Inflammatory macrophage (primary cell): ENCODE results near the gene HP1BP3.
A peak's percentile ranks its signal among the peaks of the same experiment; 100 is the strongest.

Experiments used
- DNase-seq, 2 donors: peaks; one replicate each; pipeline ENCODE4 v3.0.0-alpha.2; 2020 to 2022

The HP1BP3 gene

DNA sequence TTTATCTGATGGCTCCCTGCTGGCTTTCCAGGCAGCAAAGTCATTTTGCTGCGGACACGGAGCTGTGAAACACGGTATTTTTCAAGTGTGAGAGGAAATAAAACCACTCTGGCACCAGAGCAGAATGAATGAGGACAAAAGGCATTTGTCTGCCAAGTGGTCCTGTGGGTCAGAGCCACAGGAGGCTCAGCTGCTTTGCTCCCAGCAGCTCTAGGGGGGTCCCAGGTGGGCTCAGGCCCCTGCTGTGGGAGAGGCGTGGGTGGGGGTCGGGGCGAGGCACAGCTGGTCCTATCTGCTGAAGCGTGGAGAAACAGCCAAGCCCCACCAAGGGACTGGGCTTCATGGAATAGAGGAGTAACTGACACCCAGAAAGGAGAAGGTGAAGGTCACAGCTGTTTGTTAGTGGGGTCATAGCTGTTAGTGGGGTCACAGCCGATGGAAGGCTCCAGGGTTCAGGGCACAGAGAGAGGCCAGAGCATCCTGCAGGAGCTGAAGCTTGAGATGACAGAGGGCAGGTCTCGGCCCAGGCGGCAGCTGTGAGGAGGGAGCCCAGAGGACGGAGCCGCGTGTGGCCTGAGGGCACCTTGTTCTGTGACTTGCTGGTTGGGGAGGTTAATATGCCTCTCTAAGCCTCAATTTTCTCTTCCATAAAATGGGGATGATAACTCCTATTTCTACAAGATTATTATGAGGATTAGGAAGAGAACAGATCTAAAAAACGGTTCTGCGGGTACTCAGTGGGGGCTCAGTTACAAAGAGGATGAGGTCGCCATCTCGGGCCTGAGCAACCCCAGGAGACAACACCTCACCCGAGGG, 76.4 kb downstream of the HP1BP3 start:
- no peak for DNase-seq

DNA sequence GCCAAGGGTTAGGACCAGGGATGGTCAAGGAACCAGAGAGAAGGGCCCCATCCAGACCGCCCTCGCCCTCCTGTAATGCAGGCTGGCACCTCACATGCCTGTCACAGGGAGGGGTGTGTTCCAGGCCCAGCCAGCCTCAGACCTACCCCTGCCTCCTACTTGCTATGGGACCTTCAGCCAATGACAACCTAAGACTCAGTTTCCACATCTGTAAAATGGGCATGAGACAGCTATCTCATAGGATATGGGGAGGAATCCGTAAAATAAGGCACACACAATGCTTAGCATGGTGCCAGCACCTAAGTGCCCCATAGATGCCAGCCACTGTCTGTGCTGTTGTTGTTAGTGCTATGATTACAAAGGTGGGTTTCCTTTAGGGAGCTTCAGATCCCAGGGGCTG, 77.2 kb downstream of the HP1BP3 start:
- DNase-seq, result no peak

DNA sequence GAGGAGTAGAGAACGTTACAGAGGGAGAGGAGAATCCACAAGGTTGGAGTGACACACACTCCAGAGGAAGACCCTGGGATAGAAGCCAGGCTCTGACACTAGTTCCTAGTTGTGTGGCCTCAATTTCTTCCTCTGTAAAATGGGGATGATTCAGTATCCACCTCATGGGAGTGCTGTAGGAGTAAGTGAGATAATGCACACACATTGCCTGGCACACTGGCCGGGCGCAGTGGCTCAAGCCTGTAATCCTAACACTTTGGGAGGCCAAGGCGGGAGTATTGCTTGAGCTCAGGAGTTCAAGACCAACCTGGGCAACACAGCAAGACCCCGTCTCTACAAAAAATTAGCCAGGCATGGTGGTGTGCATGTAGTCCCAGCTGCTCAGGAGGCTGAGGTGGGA, 78.2 kb downstream of the HP1BP3 start:
- DNase-seq, result no peak

DNA sequence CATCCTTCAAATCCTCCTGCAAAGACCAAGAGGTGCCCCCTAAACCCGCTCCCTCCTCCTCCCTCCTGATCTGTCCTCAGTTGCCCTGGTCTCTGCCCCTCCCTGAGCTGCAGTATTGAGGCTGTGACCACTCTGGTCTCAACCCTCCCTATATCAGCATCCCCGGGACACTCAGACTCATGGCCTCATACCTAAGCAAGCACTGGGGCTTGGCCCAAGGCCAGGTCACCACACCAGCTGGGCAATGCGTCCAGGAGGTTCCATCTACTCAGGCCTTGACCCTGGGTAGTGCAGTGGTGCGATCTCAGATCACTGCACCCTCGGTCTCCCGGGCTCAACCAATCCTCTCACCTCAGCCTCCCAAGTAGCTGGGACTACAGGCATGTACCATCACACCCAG, 79.0 kb downstream of the HP1BP3 start:
- no peak for DNase-seq

DNA sequence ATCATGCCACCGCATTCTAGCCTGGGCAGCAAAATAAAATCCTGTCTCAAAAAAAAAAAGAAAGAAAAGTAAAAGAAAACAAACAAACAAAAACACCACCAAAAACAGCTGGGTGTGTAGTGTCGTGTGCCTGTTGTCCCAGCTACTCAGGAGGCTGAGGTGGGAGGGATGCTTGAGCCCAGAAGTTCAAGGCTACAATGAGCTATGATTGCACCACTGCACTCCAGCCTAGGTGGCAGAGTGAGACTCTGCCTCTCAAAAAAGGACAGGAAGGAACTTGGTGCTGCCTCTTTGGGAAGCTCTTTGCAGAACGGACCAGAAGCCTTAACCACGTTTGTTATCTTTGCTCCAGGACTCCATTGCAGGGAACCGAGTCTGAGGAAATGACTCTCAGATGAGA, 80.3 kb downstream of the HP1BP3 start:
- no peak for DNase-seq

DNA sequence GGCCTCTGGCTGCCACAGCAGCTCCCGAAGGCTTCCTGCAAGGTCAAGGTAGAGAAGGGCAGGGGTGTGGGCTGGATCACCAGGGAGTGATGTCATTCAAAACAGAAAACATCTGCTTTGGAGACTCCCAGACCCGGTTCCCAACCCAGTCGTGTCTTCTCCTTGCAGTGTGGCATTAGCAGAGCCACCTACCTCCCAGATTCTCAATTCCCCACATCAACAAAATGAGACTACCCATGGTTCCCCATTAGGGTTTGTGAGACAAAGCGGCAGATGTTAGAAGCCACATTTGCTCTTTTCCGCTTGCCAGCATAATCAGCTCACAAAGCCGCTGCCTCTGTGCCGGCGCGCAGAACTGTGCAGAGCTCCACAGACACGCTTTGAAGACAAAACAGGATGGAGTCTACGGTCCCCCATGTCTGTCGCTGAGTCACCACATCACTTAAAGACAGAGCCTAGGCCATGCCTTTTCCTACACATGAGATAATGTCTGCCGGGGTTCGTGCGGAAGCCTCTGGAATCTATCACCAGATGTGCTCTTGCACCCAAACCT, 81.8 kb downstream of the HP1BP3 start:
- DNase-seq, result no peak

DNA sequence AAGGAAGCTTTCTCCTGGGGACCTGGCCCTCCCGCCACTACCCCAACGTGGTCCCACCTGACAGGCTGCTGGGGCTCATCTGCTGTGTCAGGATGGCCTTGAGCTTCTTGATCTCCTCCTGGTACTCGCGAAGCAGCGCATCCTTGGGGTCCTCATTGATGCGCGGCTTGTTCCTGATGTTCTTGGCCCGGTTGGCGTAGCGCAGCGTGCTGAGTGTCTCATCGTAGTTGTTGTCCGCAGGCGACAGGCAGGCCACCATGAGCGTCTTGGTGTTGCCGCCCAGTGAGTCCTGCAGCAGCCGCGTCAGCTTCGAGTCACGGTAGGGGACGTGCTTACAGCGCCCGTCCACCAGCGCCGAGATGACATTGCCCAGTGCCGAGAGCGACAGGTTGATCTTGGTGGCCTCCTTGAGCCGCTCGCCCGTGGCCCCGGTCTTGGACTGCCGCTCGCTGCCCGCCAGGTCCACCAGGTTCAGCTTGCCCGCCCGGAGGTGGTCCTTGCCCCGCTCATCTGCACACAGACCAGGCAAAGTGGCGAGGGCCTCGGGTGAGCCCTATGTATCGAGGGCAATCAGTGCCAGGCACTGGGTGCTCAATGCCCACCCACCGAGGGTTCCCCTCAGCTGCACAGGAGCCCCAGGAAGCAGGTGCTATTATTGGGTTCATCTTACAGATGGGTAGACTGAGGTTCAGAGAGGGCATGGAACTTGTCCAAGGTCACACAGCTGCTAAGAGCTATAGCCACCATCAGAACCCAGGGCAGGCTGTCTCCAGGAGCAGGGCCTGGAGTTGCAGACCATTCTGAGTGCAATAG, 82.5 kb downstream of the HP1BP3 start:
- no peak for DNase-seq

DNA sequence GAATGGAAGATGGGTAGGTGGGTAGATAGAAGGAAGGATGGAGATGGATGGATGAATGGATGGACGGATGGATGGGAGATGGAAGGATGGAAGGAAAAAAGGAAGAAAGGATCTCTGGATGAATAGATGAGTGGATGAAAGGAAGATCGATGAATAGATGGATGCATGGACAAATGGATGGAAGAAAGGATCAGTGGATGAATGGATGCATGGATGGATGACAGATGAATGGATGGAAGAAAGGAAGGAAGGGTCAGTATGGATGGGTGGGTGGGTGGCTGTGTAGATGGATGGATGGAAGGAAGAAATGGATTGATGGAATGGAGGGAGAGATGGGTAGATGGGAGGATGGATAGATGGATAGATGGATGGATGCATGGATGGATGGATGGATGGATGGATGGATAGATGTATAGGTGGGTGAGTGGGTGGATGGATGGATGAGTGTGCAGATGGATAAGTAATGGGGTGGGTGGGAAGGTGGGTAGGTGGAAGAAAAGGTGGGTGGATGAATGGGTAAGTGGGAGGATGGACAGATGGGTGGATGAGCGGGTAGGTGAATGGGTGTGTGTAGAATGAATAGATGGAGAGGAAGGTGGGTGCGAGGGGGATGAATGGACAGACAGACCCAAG, 83.9 kb downstream of the HP1BP3 start:
- no peak for DNase-seq

DNA sequence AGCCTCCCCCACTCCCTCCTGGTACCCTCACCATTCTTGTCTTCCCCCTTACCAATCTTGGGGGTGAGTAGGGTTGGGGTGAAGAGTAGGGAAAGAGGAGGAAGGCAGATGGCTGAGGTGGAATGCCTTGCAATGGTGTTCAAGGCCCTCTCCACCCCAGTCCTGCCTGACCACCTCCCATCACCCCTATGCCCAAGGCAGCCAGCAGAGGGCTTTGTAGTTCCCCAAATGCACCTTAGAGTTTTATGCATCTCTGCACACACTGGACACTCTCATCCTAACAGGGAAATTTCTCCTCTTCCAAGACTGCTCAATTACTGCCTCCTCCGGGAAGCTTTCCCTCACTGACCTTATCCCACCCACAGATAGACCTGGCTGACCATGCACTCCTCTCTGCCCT, 84.7 kb downstream of the HP1BP3 start:
- DNase-seq, result peak; percentile 15 to 21

DNA sequence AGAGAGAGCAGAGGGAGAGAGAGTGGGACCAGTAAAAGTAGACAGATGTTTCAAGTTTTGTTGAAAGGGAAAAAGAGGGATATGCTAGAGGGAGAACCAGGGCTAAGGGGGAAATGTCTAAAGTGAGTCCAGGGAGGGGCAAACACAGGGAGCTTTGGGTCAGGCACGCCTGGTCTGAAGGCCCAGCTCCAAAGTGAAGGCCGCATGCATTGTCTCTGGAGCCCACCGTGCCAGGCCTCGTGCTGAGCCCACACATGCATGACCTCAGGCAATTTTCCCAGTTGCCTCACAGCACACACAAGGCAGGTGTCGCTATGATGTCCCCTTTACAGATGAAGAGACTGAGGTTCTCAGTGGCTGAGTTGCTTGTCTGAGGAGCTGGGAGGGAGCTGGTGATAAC, 85.3 kb downstream of the HP1BP3 start:
- DNase-seq, result no peak

DNA sequence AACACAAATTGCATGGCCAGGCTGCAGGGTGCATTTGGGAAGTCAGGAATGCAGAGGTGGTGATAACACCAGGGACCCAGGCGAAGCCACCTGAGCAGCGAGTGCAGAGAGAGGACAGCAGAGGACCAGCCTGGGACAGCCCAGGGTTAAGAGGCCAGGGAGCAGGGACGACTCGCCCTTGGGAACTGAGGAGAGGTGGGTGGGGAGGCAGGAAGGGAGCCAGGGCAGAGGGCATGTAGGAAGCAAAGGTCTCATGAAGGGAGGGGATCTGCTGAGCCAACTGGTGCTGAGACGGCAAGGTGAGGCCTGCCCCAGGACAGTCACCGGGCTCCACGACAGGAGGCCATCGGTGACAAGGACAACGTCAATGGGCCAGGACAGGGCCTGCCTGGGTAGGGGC, 85.7 kb downstream of the HP1BP3 start:
- no peak for DNase-seq

DNA sequence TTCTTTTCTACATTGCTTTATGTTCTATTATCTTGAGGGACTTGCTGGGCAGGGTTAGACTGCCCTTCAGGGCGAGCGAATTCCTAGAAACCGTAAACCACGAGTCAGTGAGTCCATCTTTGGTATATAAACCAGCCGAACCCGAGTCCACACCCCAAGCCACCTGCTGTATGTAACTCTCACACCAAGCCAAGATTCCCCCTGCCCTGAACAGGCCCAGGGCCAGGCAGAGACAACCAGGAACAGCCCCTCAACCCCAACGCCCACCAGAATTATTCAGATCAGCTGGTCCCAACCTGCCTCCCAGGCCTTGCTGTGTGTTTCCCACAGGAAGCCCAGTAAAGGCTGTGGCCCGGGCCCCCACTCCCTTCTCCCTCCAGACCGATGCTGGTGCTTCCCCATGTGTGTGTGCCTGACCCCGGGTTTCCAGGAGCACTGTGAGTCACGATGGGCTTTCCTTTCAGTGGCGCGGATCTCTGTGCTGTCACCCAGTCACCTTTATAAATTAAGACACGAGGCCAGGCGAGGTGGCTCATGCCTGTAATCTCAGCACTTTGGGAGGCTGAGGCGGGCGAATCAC, 86.4 kb downstream of the HP1BP3 start:
- no peak for DNase-seq

DNA sequence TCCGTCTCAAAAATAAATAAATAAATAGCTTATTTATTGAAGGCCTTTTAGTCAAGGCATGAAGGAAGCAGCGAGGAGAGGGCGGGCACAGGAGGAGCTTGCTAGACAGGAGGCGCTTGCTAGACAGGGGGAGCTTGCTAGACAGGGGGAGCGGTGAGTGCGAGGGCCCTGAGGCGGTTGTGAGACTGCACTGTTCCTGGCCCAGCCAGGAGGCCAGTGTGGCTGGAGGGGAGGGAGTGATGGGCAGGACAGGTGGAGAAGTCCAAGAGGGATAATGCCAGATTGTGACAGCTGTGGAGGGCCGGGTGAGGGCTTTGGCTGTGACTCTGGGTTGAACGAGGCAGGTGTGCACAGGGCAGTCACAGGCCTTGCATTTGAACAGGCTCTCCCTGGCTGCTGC, 87.5 kb downstream of the HP1BP3 start:
- DNase-seq, result no peak

DNA sequence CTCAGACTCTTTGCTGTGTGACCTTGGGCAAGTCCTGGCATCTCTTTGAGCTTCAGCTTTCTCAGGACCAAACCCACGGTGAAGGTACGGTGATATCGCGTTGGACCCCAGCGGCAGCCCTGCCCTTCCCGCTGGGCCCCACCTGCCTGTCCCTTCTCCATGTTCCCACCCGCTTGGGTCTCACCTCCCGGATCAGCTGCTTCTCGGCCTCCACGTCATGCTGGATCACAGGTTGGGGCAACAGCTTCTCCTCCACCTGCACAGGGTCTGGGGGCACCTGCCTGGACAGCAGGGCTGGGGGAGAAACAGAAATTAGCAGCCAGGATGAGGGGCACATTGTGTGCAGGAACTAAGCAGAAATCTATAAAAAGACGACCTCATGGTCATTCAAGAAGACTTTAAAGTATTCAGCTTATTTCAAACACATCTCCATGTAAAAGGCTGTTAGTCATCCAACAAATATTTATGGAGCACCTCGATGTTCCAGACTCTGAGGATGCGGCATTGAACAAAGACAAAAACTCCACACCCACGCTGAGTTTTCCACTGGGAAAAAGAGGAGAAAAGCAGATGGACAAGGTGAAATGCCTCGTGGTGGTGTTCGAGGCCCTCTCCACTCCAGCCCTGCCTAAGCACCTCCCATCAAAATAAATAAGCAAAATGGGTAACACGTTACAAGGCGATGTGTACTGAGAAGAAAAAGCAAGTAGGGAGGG, 88.8 kb downstream of the HP1BP3 start:
- no peak for DNase-seq

DNA sequence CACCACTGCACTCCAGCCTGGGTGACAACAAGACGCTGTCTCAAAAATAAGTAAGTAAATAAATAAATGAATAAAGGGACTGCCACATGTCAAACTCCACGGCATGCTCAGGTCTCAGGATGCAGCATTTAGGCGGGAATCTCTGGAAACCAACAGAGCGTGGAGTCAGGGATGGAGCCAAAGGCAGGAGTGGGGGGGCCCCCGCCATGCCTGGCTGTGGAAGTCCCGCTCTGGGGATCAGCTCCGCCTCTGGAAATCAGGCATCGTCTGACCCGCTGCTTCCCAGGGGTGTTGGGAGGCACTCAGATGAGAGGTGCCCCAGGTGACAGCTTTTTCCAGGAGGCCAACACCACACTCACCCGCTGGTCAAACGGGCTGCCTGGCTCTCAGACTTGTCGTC, 89.5 kb downstream of the HP1BP3 start:
- no peak for DNase-seq

DNA sequence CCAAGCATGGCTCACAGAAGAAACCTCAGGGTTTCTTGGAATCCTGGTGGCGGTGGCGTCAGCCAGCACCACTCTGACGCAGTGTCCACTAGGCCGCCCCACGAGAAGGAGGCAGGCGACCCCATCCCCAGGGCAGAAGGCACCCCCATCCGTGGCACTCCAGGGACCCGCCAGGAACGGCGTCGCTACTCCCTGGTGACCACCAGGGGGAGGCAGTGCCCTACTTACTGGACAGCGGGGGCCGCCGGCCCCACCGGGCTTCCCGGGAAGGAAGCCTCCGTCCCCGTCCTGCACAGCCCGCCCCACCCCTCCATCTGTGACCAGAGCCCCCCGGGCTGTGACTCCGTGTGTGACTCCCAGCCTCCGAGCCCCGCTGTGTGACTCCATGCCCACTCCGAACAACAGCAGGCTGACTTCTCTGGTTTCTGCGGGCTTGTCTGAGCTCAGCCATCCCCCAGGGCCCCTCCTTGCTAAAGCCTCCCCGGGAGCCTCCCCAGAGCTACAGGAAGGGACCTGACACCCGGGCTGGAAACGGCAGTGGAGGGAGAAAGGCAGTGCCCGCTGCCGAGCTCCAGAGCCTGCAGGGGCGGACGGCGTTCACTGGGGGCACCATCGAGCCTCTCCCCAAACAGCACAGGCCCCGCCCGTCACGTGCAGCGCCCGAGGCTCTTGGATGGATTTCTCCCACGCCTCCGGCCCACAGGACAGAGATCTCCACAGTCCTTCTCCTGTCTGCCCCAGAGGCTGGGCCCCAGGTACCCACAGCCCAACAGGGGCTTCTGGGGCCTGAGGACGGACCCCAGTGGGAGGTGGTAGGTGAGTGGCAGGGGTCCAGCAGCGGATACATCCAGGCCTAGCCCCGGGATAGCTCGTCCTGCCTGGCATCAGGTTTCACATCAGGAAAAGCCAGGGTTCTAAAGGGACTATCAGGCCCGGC, 90.4 kb downstream of the HP1BP3 start:
- DNase-seq, result peak; percentile 85 to 90

DNA sequence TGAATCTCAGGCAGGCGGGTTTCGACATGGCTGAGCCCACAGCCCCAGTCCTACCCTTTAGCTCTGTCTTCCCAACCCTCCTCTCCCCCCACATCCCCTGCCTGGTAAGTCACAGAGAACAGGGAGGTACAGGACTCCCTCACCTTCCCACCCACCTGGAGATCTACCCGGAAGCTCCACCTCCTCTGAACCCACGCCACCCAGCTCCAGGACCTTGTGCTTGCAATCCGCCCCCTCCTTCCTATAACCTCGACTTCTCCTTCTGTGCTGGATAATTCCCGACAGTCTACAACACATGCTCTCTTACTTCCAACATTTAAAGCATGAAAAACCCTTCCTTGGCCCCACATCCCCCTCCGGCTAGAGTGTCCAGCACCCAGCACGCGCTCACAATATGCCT, 91.6 kb downstream of the HP1BP3 start:
- peak; percentile 24 to 61 for DNase-seq

DNA sequence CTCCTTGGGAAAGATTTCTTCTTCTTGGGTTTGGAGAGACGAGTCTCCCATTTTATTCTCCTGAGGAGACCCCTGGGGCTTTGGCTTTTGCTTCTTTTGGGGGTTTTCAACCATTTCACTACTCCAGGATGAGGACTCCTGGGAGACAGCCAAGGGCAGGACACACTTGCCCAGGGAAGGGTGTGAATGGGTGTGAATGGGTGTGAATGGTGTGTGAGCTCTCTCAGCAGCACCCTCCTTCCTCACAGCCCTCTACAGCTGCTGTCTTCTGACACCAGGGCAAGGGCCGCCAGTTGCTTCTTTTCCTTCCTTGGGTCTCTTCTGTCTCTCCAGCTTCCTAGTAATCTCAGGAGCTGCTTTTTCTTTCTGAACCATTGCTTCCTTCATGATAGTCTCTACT, 93.5 kb downstream of the HP1BP3 start:
- no peak for DNase-seq
